B cell (primary cell): ENCODE data around the gene PRKACA. TPM values are rescaled to one million over a fixed set of nuclear protein-coding genes. Genes with fewer than 3 reads are reported as not detected.

ENCODE experiments used
- ATAC-seq: fragments of 200-7000 bp; cut with Tn5 transposase; one replicate; pipeline ENCODE4 v1.10.0; 2021; ENCODE audit warnings: low read depth, mild to moderate bottlenecking, moderate number of reproducible peaks, moderate library complexity
- CTCF ChIA-PET: fragments of 350-600 bp; sonication (Branson Sonifier 250); formaldehyde crosslinking; loops from one replicate; lab custom pipeline; 2021; ENCODE audit warnings: antibody characterized with exemption, inconsistent platforms; lab: Charles Lee
- POLR2A ChIA-PET: fragments of 350-600 bp; sonication (Branson Sonifier 250); formaldehyde crosslinking; loops from one replicate; lab custom pipeline; 2021; ENCODE audit warnings: antibody characterized with exemption; lab: Charles Lee
- DNase-seq: peaks from one replicate; pipeline ENCODE4 v3.0.0; 2013
- H2AFZ ChIP-seq: 2 replicates; pipeline ENCODE4 v1.6.1; 2012; ENCODE audit warnings: mild to moderate bottlenecking, low read depth, low read length; ENCODE audit not compliant: insufficient read depth, poor library complexity, severe bottlenecking
- H3K27ac ChIP-seq, 2 donors: 1 replicate in 1 of 2; 2 replicates in 1 of 2; pipeline ENCODE4 v1.5.1; 2012 to 2013; ENCODE audit warnings: low read length in 2 of 2, mild to moderate bottlenecking in 2 of 2, moderate library complexity in 1 of 2
- H3K27me3 ChIP-seq, 4 experiments: fragments of 200-600 bp in 1 of 4; sonication (generic) in 1 of 4; replicated peaks in 1 of 4; 1 replicate in 2 of 4; 2 replicates in 2 of 4; pipeline versions ENCODE4 v1.6.1 to v1.7.0; 2013 to 2016; ENCODE audit warnings: low read length in 3 of 4, mild to moderate bottlenecking in 2 of 4, mixed read lengths in 1 of 4, moderate library complexity in 1 of 4; ENCODE audit not compliant: insufficient read depth in 4 of 4, control insufficient read depth in 3 of 4; ENCODE audit errors: control extremely low read depth in 1 of 4
- H3K36me3 ChIP-seq, 2 experiments: replicated peaks in 1 of 2; 1 replicate in 1 of 2; 2 replicates in 1 of 2; pipeline versions ENCODE4 v1.6.1 to v1.7.1; 2013; ENCODE audit warnings: low read length in 1 of 2; ENCODE audit not compliant: insufficient read depth in 2 of 2, control insufficient read depth in 1 of 2; ENCODE audit errors: control extremely low read depth in 1 of 2, extremely low read depth in 1 of 2
- H3K4me1 ChIP-seq, 2 donors: fragments of 200-600 bp in 1 of 2; sonication (generic) in 1 of 2; 1 replicate in 1 of 2; 2 replicates in 1 of 2; pipeline versions ENCODE4 v1.5.1 to v1.6.1; 2013 to 2017; ENCODE audit warnings: low read length in 2 of 2; ENCODE audit not compliant: control insufficient read depth in 2 of 2, insufficient read depth in 2 of 2
- H3K4me2 ChIP-seq: replicated peaks from 2 replicates; pipeline ENCODE3; 2012; ENCODE audit warnings: mild to moderate bottlenecking, low read depth, low read length; ENCODE audit not compliant: poor library complexity, severe bottlenecking
- H3K4me3 ChIP-seq, 5 experiments: fragments of 200-600 bp in 1 of 5; sonication (generic) in 1 of 5; 1 replicate in 3 of 5; 2 replicates in 2 of 5; pipeline versions ENCODE4 v1.5.1 to v1.7.0; 2011 to 2016; ENCODE audit warnings: low read length in 4 of 5, mild to moderate bottlenecking in 4 of 5, low read depth in 2 of 5, control low read depth in 1 of 5, moderate library complexity in 1 of 5; ENCODE audit not compliant: insufficient read depth in 1 of 5; ENCODE audit errors: control extremely low read depth in 1 of 5, extremely low read depth in 1 of 5
- H3K79me2 ChIP-seq: fragments of 200-600 bp; sonication (generic); one replicate; pipeline ENCODE4 v1.6.0; 2016; ENCODE audit warnings: low read length; ENCODE audit not compliant: control insufficient read depth, insufficient read depth
- H3K9ac ChIP-seq: fragments of 200-600 bp; sonication (generic); 2 replicates; pipeline ENCODE4 v1.6.1; 2017; ENCODE audit warnings: mild to moderate bottlenecking, low read length, moderate library complexity
- H3K9me3 ChIP-seq, 3 donors: one replicate each; pipeline versions ENCODE4 v1.6.1 to v1.7.1; 2013; ENCODE audit warnings: low read length in 2 of 3; ENCODE audit not compliant: control insufficient read depth in 2 of 3, insufficient read depth in 1 of 3; ENCODE audit errors: control extremely low read depth in 1 of 3
- H4K20me1 ChIP-seq: 2 replicates; pipeline ENCODE4 v1.6.0; 2012; ENCODE audit warnings: mild to moderate bottlenecking, low read length; ENCODE audit not compliant: insufficient read depth, control insufficient read depth, poor library complexity, severe bottlenecking
- H3K27ac Mint-ChIP-seq: one replicate; pipeline ENCODE4 v1.8.0; 2021; ENCODE audit warnings: mixed read lengths
- H3K27me3 Mint-ChIP-seq: one replicate; pipeline ENCODE4 v1.8.0; 2021; ENCODE audit warnings: mixed read lengths
- H3K4me1 Mint-ChIP-seq: one replicate; pipeline ENCODE4 v1.8.0; 2021; ENCODE audit warnings: mixed read lengths
- H3K4me3 Mint-ChIP-seq: one replicate; pipeline ENCODE4 v1.8.0; 2021; ENCODE audit warnings: mixed read lengths
- H3K9me3 Mint-ChIP-seq: one replicate; pipeline ENCODE4 v1.8.0; 2022; ENCODE audit warnings: mixed read lengths; ENCODE audit not compliant: insufficient read depth
- EZH2 ChIP-seq: IDR thresholded peaks from 2 replicates; pipeline ENCODE4 v1.6.1; 2012; ENCODE audit warnings: borderline replicate concordance, low read depth, mild to moderate bottlenecking, moderate library complexity, low read length; ENCODE audit not compliant: insufficient read depth, poor library complexity, severe bottlenecking
- WGBS: methylation state at CpG from one replicate; pipeline ENCODE4 v1.1.5; 2013; ENCODE audit warnings: missing lambda C conversion rate; ENCODE audit not compliant: insufficient coverage; 5-methylcytosine and 5-hydroxymethylcytosine counted together
- intact Hi-C: fragments of 100-400 bp; cut with micrococcal nuclease; formaldehyde crosslinking; loops from one replicate; pipeline ENCODE4 v1.10.0; 2022
- polyA minus RNA-seq: library from RNA; depleted of rRNA, polyadenylated mRNA; stranded (reverse); fragments of >200 nt; gene quantifications from 2 replicates; pipeline ENCODE4 v1.2.3, GENCODE V29; 2012
- polyA plus RNA-seq: library from polyadenylated mRNA; depleted of rRNA; stranded (reverse); fragments of >200 nt; gene quantifications from 2 replicates; pipeline ENCODE4 v1.2.3, GENCODE V29; 2012
- total RNA-seq, 2 donors: library from RNA; stranded (reverse); fragments of 120-200 nt in 1 of 2; gene quantifications; 1 replicate in 1 of 2; 2 replicates in 1 of 2; pipeline versions ENCODE4 v1.2.3 to v1.2.4, GENCODE V29; 2013 to 2022
- TF ChIP-seq, protein P1 (sequence below): fragments of 200-600 bp; IDR thresholded peaks from one replicate; pipeline ENCODE4 v1.8.0; 2022; ENCODE audit warnings: antibody characterized with exemption, mild to moderate bottlenecking

The PRKACA gene
- total RNA-seq (43.0 and 48.8 TPM in 2 replicates), polyA plus RNA-seq (36.6 and 36.8 TPM in 2 replicates), polyA minus RNA-seq (15.6 and 27.3 TPM in 2 replicates)
- 12.7 TPM for total RNA-seq (2013)

DNA sequence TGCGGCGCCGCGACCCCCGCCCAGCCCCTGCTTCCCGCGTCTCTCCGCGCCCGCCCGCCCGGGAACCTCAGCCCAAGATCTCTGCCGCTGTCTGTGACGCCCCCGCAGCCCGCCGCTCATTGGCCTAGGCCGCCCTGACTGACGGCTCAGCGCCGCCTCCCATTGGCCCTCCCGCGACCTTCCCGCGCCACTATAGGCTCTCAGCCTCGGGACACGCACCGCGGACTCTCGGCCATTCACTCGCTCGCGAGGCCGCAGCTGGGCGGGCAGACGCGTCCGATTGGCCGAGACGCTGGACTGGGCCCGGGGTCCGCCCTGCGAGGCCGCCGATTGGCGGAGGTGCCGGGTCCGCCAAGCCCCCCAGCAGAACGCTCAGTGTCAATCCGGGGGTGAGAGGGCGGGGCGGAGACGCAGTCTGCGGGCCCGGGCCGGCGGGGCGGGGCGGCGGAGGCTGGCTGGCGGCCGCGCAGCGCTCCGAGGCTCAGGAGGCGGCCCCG is at the start of gene PRKACA:
PRKACA (minus strand) TSS at position 95 of the 497 bp plus-strand sequence. CDS start 215 bp downstream, outside the sequence.
- CTCF ChIA-PET = interaction anchor here (0.6 to 2.6 kb wide), 4 partner anchors 19 to 297 kb away, joined by 3 to 12 read pairs (median 4); partner anchors contain the start of gene ASF1B
- no peaks in the 10 kb centered on the region for H3K27me3 ChIP-seq
- peaks cover 40% of the 10 kb centered on the region for H3K79me2 ChIP-seq
- peak within 1 kb of the TSS; percentile 54 to 74 (median 66) for H3K4me3 ChIP-seq
- H3K9me3 ChIP-seq = no peaks in the 10 kb centered on the region
- H3K4me1 ChIP-seq = peaks cover 36 to 38% of the 10 kb centered on the region in 2 donors
- H3K4me1 Mint-ChIP-seq = peaks cover 39% of the 10 kb centered on the region
- ATAC-seq (peak; percentile 93), DNase-seq (peak; percentile 98)
- H3K9me3 Mint-ChIP-seq = no peaks in the 10 kb centered on the region
- peak within 1 kb of the TSS; percentile 94 for H3K4me3 Mint-ChIP-seq
- under 1% methylated on average over 67 of the region's 67 CpGs for WGBS
- peak within 1 kb of the TSS; percentile 24 to 77 for H3K27ac ChIP-seq
- H4K20me1 ChIP-seq = peaks cover 44% of the 10 kb centered on the region
- intact Hi-C loops = loop anchor here (1.0 kb wide), 5 partner anchors 19 to 237 kb away; partner anchors contain the start of genes ASF1B and DCAF15
- no peaks in the 10 kb centered on the region for H3K27me3 Mint-ChIP-seq
- TF ChIP-seq, protein P1, sequence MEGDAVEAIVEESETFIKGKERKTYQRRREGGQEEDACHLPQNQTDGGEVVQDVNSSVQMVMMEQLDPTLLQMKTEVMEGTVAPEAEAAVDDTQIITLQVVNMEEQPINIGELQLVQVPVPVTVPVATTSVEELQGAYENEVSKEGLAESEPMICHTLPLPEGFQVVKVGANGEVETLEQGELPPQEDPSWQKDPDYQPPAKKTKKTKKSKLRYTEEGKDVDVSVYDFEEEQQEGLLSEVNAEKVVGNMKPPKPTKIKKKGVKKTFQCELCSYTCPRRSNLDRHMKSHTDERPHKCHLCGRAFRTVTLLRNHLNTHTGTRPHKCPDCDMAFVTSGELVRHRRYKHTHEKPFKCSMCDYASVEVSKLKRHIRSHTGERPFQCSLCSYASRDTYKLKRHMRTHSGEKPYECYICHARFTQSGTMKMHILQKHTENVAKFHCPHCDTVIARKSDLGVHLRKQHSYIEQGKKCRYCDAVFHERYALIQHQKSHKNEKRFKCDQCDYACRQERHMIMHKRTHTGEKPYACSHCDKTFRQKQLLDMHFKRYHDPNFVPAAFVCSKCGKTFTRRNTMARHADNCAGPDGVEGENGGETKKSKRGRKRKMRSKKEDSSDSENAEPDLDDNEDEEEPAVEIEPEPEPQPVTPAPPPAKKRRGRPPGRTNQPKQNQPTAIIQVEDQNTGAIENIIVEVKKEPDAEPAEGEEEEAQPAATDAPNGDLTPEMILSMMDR = no peak
- TF ChIP-seq EZH2 = no peak
- peak within 1 kb of the TSS; percentile 65 for H2AFZ ChIP-seq
- H3K9ac ChIP-seq = peak within 1 kb of the TSS; percentile 76
- H3K4me2 ChIP-seq = peak within 1 kb of the TSS; percentile 96
- H3K36me3 ChIP-seq = no peaks in the 10 kb centered on the region
- peak within 1 kb of the TSS; percentile 87 for H3K27ac Mint-ChIP-seq
- POLR2A ChIA-PET = interaction anchor here (0.6 to 1.7 kb wide), 5 partner anchors 19 to 297 kb away, joined by 3 to 6 read pairs (median 5); partner anchors contain the start of gene ASF1B
